ENCODE data around the gene NUP153.
"Not testable (repeated sequence)": the region's sequence is repeated elsewhere in the genome, so short reads cannot be mapped to it uniquely, and the experiment has no call there.

NUP153 gene

GRCh38 chr6:17714177-17714576, 7.5 kb upstream of the NUP153 start:
- CTCF ChIA-PET, result interaction anchor here (1.5 kb wide), 1 partner anchor 90 kb away, joined by 4 read pairs; no protein-coding TSS in a partner anchor
- DNase-seq (ENCODE audit: low read depth, low spot score), result no peak
- POLR2A ChIA-PET, result no interaction called here
- H3K4me3 ChIP-seq (ENCODE audit: low read depth, low read length), result no peak overlapping the region
- no peak for TF ChIP-seq CTCF (IDR thresholded peaks at IDR 0.05; ENCODE audit: insufficient read depth, low read length, missing control alignments)

GRCh38 chr6:17712576-17712975, 5.9 kb upstream of the NUP153 start:
- POLR2A ChIA-PET, result no interaction called here
- no peak for TF ChIP-seq CTCF (IDR thresholded peaks at IDR 0.05; ENCODE audit: insufficient read depth, low read length, missing control alignments)
- H3K4me3 ChIP-seq (ENCODE audit: low read depth, low read length), result no peak overlapping the region
- CTCF ChIA-PET, result no interaction called here
- DNase-seq (ENCODE audit: low read depth, low spot score), result no peak

- no peak for DNase-seq (ENCODE audit: low read depth, low spot score)
- no peak for TF ChIP-seq CTCF (IDR thresholded peaks at IDR 0.05; ENCODE audit: insufficient read depth, low read length, missing control alignments)
- no peak overlapping the region for H3K4me3 ChIP-seq (ENCODE audit: low read depth, low read length)
- ChIA-PET POLR2A (no interaction called here), CTCF (no interaction called here)
Measured at GRCh38 chr6:17710331-17710730, 3.6 kb upstream of the NUP153 start.

- DNase-seq (ENCODE audit: low read depth, low spot score), result no peak
- ChIA-PET CTCF (no interaction called here), POLR2A (no interaction called here)
- TF ChIP-seq CTCF (IDR thresholded peaks at IDR 0.05; ENCODE audit: insufficient read depth, low read length, missing control alignments), result no peak
- H3K4me3 ChIP-seq (ENCODE audit: low read depth, low read length), result no peak overlapping the region
Measured at GRCh38 chr6:17709476-17709875, 2.8 kb upstream of the NUP153 start.

- CTCF ChIA-PET, result interaction anchor here (1.0 kb wide), 1 partner anchor 17 kb away, joined by 3 read pairs; no protein-coding TSS in a partner anchor
- POLR2A ChIA-PET; H3K4me3 ChIP-seq (ENCODE audit: low read depth, low read length); DNase-seq (ENCODE audit: low read depth, low spot score): not testable (repeated sequence)
Measured at GRCh38 chr6:17708035-17708434, 1.3 kb upstream of the NUP153 start.

- DNase-seq (ENCODE audit: low read depth, low spot score), result no peak
- no peak for TF ChIP-seq CTCF (IDR thresholded peaks at IDR 0.05; ENCODE audit: insufficient read depth, low read length, missing control alignments)
- ChIA-PET POLR2A (interaction anchor here (1.3 kb wide), 1 partner anchor 8 kb away, joined by 4 read pairs; no protein-coding TSS in a partner anchor), CTCF (interaction anchor here (1.0 kb wide), 1 partner anchor 16 kb away, joined by 3 read pairs; no protein-coding TSS in a partner anchor)
- peak overlapping the region; percentile 56 for H3K4me3 ChIP-seq (ENCODE audit: low read depth, low read length)
Measured at GRCh38 chr6:17707371-17707651, 586 bp upstream of the NUP153 start.

- ChIA-PET POLR2A (interaction anchor here (0.7 to 1.3 kb wide), 2 partner anchors 9 to 34 kb away, joined by 3 to 4 read pairs; no protein-coding TSS in a partner anchor), CTCF (no interaction called here)
- peak overlapping the region; percentile 86 for H3K4me3 ChIP-seq (ENCODE audit: low read depth, low read length)
- TF ChIP-seq CTCF (IDR thresholded peaks at IDR 0.05; ENCODE audit: insufficient read depth, low read length, missing control alignments), result peak; percentile 2
- DNase-seq (ENCODE audit: low read depth, low spot score), result no peak
Measured at GRCh38 chr6:17705778-17706579, 746 bp downstream of the NUP153 start.

Measured in AG04449 (cell line).